GM13977 (cell line): Measurements from ENCODE around the gene RTN4RL1.

Source experiments
- DNase-seq: peaks from one replicate; pipeline ENCODE4 v3.0.0; 2012; ENCODE audit warnings: low spot score
- CTCF ChIP-seq: IDR thresholded peaks from 2 replicates; pipeline ENCODE4 v1.5.1; 2012; ENCODE audit warnings: mild to moderate bottlenecking, control low read depth; ENCODE audit not compliant: insufficient read depth; ENCODE audit errors: extremely low read depth, missing control alignments
- in situ Hi-C: fragments of 300-500 bp; cut with MboI; formaldehyde crosslinking; loops from one replicate; pipeline ENCODE4 v1.12.0; 2022; ENCODE audit warnings: low sequenced_read_pairs, low pct_unique_long_range_greater_than_20kb, mixed read lengths, inconsistent platforms; ENCODE audit not compliant: unreplicated experiment

RTN4RL1 gene

DNA sequence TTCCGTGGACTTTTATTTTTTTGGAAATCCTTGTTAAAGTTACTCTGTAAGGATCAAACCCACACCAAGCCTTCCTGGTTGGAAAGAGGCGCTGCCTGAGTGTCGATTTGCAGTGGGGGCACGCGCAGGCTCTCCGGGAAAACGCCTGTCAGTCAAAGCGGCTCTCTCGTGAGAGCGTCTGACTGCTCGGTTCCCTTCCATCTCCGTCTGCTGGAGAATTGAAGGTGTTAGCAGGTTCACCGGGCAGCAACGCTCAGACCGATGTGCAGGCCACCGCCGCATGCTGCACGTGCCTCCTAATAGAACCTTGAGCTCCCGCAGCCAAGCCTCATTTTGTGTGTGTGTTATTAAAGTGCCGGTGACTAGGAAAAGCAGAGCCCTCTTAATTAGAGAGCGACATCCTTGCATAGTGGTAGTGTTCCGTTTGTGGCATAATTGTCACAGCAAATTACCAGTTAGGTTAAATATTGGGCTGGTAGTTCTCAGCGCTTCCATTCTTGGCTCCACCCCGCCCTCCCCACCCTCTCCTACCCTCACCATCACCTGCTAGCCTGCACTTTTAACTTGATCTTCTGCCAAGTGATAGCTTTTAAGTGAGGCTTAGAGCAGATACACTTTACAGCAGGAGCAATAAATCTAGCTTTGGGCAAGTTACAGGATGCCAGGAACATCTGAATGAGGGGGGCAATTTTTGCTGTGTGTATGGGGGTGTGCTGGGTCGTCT is 119.8 kb downstream of the RTN4RL1 start:
- DNase-seq: no peak
- in situ Hi-C loops: no loop called here

GRCh38 chr17:1904273-1905182 is 120.6 kb downstream of the RTN4RL1 start:
- no peak for TF ChIP-seq CTCF
- peak; percentile 56 for DNase-seq
- in situ Hi-C loops: no loop called here

More for the DNA sequence above, 119.8 kb downstream of the RTN4RL1 start:
- no peak for TF ChIP-seq CTCF

- no peak for TF ChIP-seq CTCF
- in situ Hi-C loops: no loop called here
- DNase-seq: no peak
Observed at GRCh38 chr17:1899403-1900000, 125.6 kb downstream of the RTN4RL1 start.

GRCh38 chr17:1898872-1899271 is 126.3 kb downstream of the RTN4RL1 start:
- in situ Hi-C loops: no loop called here
- no peak for TF ChIP-seq CTCF
- no peak for DNase-seq

DNA sequence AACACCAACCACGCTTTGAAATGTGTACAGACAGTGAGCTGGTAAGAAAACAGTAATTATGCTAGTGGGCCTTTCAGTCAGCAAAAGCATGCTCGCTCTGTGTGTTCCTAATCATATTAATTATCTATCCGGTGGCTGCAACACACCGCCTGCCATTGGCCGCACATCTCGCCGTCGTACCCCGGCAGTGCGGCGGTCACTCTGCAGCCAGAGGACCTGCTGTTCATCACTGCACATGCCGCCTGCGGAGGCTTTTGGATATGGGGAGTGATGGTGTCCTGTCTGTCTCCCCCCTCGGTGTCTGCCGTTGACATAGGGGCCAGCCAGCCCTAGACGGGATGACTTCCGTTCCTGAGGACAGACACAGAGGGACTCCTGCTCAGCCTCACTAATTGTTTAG is 126.8 kb downstream of the RTN4RL1 start:
- no peak for TF ChIP-seq CTCF

DNA sequence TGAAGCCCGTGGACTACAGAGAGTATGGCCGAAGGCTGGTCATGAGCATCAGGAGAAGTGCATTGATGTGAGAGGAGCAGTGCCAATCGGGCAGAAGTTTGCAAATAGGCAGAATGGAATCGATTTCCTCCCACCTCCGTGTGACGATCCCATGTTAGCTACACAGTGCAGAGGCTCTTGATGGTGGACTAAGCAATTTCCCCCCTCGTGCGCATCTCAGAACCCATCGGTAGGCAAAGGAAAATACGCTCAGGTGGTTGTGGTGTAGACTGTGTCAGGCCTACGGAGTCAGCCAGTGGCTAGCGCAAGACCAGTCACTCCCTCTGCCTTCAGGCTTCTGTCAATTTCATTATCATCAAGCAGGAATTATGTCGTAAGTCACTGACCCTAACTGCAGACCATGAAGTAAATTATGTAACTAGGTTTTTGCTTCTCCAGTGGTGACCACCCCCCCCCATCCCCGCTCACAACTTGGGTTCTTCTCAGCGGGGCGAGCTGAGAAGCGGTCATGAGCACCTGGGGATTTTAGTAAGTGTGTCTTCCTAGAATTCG is 128.0 kb downstream of the RTN4RL1 start:
- DNase-seq: no peak
- in situ Hi-C loops: no loop called here
- TF ChIP-seq CTCF: no peak

More for the DNA sequence above, 126.8 kb downstream of the RTN4RL1 start:
- DNase-seq: no peak
- in situ Hi-C loops: no loop called here
